GM23338 (cell line): ENCODE results near the gene TEX53. TPM values are rescaled to one million over a fixed set of nuclear protein-coding genes. Genes with fewer than 3 reads are reported as not detected.

Experiments used
- ATAC-seq: fragments of 200-7000 bp; cut with Tn5 transposase; 3 replicates; pipeline ENCODE4 v1.9.1; 2020
- DNase-seq: peaks from one replicate; pipeline ENCODE4 v3.0.0-alpha.2; 2015; ENCODE audit warnings: low spot score
- H2AFZ ChIP-seq: fragments of 200-600 bp; sonication (generic); 2 replicates; pipeline ENCODE4 v1.8.0; 2016; ENCODE audit warnings: antibody characterized with exemption, mild to moderate bottlenecking, moderate library complexity
- H3F3A ChIP-seq: fragments of 200-600 bp; sonication (generic); replicated peaks from 2 replicates; pipeline ENCODE4 v1.8.0; 2017; ENCODE audit warnings: antibody characterized with exemption, mixed run types, low read depth
- H3K27ac ChIP-seq: fragments of 200-600 bp; sonication (generic); 2 replicates; pipeline ENCODE4 v1.6.1; 2016; ENCODE audit warnings: low read depth
- H3K27me3 ChIP-seq: fragments of 200-600 bp; sonication (generic); 2 replicates; pipeline ENCODE4 v1.8.0; 2016; ENCODE audit warnings: mild to moderate bottlenecking, mixed run types, moderate library complexity; ENCODE audit not compliant: insufficient read depth
- H3K36me3 ChIP-seq: fragments of 200-600 bp; sonication (generic); 2 replicates; pipeline ENCODE4 v1.8.0; 2016; ENCODE audit warnings: mild to moderate bottlenecking; ENCODE audit not compliant: insufficient read depth
- H3K4me1 ChIP-seq: fragments of 200-600 bp; sonication (generic); 2 replicates; pipeline ENCODE4 v1.8.0; 2016; ENCODE audit warnings: mild to moderate bottlenecking, moderate library complexity; ENCODE audit not compliant: insufficient read depth
- H3K4me2 ChIP-seq: fragments of 200-600 bp; sonication (generic); 2 replicates; pipeline ENCODE4 v1.7.1; 2017; ENCODE audit warnings: mixed run types
- H3K4me3 ChIP-seq: fragments of 200-600 bp; sonication (generic); 2 replicates; pipeline ENCODE4 v1.6.1; 2016; ENCODE audit warnings: mixed run types
- H3K79me2 ChIP-seq: fragments of 200-600 bp; sonication (generic); replicated peaks from 2 replicates; pipeline ENCODE4 v1.8.0; 2017; ENCODE audit warnings: mild to moderate bottlenecking; ENCODE audit not compliant: insufficient read depth
- H3K9me2 ChIP-seq: fragments of 200-600 bp; sonication (generic); 2 replicates; pipeline ENCODE4 v1.8.0; 2017; ENCODE audit not compliant: insufficient read depth
- H4K20me1 ChIP-seq: fragments of 200-600 bp; sonication (generic); replicated peaks from 2 replicates; pipeline ENCODE4 v1.8.0; 2017; ENCODE audit warnings: mild to moderate bottlenecking; ENCODE audit not compliant: insufficient read depth
- H3K27ac Mint-ChIP-seq: 2 replicates; pipeline ENCODE4 v1.8.0; 2020; ENCODE audit warnings: inconsistent platforms, mild to moderate bottlenecking, moderate library complexity, mixed read lengths
- H3K27me3 Mint-ChIP-seq: 3 replicates; pipeline ENCODE4 v1.8.0; 2022; ENCODE audit warnings: low read depth, mild to moderate bottlenecking, moderate library complexity, mixed read lengths, inconsistent platforms; ENCODE audit not compliant: insufficient read depth, poor library complexity
- H3K36me3 Mint-ChIP-seq: 3 replicates; pipeline ENCODE4 v1.8.0; 2021; ENCODE audit warnings: low read depth, mild to moderate bottlenecking, inconsistent platforms, moderate library complexity, mixed read lengths
- H3K4me1 Mint-ChIP-seq: 3 replicates; pipeline ENCODE4 v1.8.0; 2020; ENCODE audit warnings: mild to moderate bottlenecking, inconsistent platforms, mixed read lengths
- H3K4me3 Mint-ChIP-seq: 3 replicates; pipeline ENCODE4 v1.8.0; 2021; ENCODE audit warnings: moderate library complexity, mild to moderate bottlenecking, inconsistent platforms, mixed read lengths
- H3K9me3 Mint-ChIP-seq: 3 replicates; pipeline ENCODE4 v1.8.0; 2020; ENCODE audit warnings: moderate library complexity, mild to moderate bottlenecking, inconsistent platforms, mixed read lengths
- CREB1 ChIP-seq: fragments of 250-450 bp; sonication (Bioruptor Pico); IDR thresholded peaks from 2 replicates; pipeline ENCODE4 v1.5.0; 2020; ENCODE audit warnings: low read depth, mild to moderate bottlenecking, moderate library complexity
- EZH2phosphoT487 ChIP-seq: fragments of 200-600 bp; sonication (generic); IDR thresholded peaks from one replicate; pipeline ENCODE4 v1.8.1; 2018; ENCODE audit warnings: antibody characterized with exemption; ENCODE audit not compliant: unreplicated experiment
- JUNB ChIP-seq: IDR thresholded peaks from one replicate; pipeline ENCODE4 v1.6.1; 2016; ENCODE audit warnings: antibody characterized with exemption; ENCODE audit not compliant: unreplicated experiment
- NANOG ChIP-seq: IDR thresholded peaks from 2 replicates; pipeline ENCODE4 v1.6.1; 2016; ENCODE audit warnings: antibody characterized with exemption, borderline replicate concordance
- POLR2AphosphoS5 ChIP-seq: IDR thresholded peaks from 2 replicates; pipeline ENCODE4 v1.6.1; 2016; ENCODE audit warnings: antibody characterized with exemption, low read depth
- STAT1 ChIP-seq: IDR thresholded peaks from one replicate; pipeline ENCODE4 v1.6.1; 2016; ENCODE audit warnings: antibody characterized with exemption; ENCODE audit not compliant: unreplicated experiment
- ZNF114 ChIP-seq: fragments of 250-450 bp; sonication (Bioruptor Pico); IDR thresholded peaks from 2 replicates; pipeline ENCODE4 v1.5.0; 2020; ENCODE audit warnings: mild to moderate bottlenecking, moderate library complexity
- ZNF331 ChIP-seq: fragments of 250-450 bp; sonication (Bioruptor Pico); IDR thresholded peaks from 2 replicates; pipeline ENCODE4 v1.5.0; 2020; ENCODE audit warnings: low read depth, mild to moderate bottlenecking, moderate library complexity
- polyA plus RNA-seq: library from polyadenylated mRNA; unstranded; fragments of >200 nt; fragmentation: Nextera tagmentation; extraction: Ambion mirVana; gene quantifications from 2 replicates; pipeline ENCODE4 v1.2.1, GENCODE V29; 2016
- total RNA-seq: library from RNA; depleted of rRNA; stranded (reverse); fragments of >200 nt; shearing (Covaris generic); gene quantifications from 2 replicates; pipeline ENCODE4 v1.2.3, GENCODE V29; 2014
- TF ChIP-seq, protein P1 (sequence below): fragments of 250-450 bp; sonication (Bioruptor Pico); IDR thresholded peaks from 2 replicates; pipeline ENCODE4 v1.5.0; 2020; ENCODE audit warnings: mild to moderate bottlenecking, moderate library complexity
- TF ChIP-seq, protein P2 (sequence below): IDR thresholded peaks from one replicate; pipeline ENCODE4 v1.6.1; 2018; ENCODE audit warnings: antibody characterized with exemption; ENCODE audit not compliant: unreplicated experiment
- TF ChIP-seq, protein P3 (sequence below): IDR thresholded peaks from 2 replicates; pipeline ENCODE4 v1.6.1; 2016; ENCODE audit warnings: antibody characterized with exemption
- TF ChIP-seq, protein P4 (sequence below), 2 experiments: fragments of 200-600 bp in 1 of 2; sonication (generic) in 1 of 2; conservative IDR thresholded peaks; 2 replicates each; pipeline versions ENCODE4 v1.5.1 to v1.6.1; 2016 to 2017; ENCODE audit warnings: antibody characterized with exemption in 2 of 2, low read depth in 2 of 2, mild to moderate bottlenecking in 2 of 2, moderate library complexity in 1 of 2

The TEX53 gene
- total and polyA plus RNA-seq, 2 experiments from 2014 or later: not detected

DNA sequence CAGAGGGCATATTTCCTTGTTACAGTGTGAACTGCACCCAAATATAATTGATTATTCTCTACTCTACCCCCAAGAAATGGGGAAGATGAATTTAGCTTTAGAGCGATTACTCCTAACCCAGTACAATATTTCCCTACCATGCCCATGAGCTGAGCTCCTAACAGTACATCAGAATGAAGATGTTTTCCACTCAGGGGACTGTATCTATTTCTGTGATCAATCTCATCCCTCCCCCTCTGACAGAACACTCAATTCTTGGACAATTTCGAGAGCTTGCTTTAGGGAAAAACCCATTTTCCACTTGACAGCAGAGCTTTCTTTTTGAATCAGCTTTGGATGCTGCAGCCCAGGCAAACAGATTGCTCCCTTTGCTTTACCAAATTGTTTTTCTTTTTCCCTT, 49.1 kb upstream of the TEX53 start (continued):
- TF ChIP-seq, protein P1, sequence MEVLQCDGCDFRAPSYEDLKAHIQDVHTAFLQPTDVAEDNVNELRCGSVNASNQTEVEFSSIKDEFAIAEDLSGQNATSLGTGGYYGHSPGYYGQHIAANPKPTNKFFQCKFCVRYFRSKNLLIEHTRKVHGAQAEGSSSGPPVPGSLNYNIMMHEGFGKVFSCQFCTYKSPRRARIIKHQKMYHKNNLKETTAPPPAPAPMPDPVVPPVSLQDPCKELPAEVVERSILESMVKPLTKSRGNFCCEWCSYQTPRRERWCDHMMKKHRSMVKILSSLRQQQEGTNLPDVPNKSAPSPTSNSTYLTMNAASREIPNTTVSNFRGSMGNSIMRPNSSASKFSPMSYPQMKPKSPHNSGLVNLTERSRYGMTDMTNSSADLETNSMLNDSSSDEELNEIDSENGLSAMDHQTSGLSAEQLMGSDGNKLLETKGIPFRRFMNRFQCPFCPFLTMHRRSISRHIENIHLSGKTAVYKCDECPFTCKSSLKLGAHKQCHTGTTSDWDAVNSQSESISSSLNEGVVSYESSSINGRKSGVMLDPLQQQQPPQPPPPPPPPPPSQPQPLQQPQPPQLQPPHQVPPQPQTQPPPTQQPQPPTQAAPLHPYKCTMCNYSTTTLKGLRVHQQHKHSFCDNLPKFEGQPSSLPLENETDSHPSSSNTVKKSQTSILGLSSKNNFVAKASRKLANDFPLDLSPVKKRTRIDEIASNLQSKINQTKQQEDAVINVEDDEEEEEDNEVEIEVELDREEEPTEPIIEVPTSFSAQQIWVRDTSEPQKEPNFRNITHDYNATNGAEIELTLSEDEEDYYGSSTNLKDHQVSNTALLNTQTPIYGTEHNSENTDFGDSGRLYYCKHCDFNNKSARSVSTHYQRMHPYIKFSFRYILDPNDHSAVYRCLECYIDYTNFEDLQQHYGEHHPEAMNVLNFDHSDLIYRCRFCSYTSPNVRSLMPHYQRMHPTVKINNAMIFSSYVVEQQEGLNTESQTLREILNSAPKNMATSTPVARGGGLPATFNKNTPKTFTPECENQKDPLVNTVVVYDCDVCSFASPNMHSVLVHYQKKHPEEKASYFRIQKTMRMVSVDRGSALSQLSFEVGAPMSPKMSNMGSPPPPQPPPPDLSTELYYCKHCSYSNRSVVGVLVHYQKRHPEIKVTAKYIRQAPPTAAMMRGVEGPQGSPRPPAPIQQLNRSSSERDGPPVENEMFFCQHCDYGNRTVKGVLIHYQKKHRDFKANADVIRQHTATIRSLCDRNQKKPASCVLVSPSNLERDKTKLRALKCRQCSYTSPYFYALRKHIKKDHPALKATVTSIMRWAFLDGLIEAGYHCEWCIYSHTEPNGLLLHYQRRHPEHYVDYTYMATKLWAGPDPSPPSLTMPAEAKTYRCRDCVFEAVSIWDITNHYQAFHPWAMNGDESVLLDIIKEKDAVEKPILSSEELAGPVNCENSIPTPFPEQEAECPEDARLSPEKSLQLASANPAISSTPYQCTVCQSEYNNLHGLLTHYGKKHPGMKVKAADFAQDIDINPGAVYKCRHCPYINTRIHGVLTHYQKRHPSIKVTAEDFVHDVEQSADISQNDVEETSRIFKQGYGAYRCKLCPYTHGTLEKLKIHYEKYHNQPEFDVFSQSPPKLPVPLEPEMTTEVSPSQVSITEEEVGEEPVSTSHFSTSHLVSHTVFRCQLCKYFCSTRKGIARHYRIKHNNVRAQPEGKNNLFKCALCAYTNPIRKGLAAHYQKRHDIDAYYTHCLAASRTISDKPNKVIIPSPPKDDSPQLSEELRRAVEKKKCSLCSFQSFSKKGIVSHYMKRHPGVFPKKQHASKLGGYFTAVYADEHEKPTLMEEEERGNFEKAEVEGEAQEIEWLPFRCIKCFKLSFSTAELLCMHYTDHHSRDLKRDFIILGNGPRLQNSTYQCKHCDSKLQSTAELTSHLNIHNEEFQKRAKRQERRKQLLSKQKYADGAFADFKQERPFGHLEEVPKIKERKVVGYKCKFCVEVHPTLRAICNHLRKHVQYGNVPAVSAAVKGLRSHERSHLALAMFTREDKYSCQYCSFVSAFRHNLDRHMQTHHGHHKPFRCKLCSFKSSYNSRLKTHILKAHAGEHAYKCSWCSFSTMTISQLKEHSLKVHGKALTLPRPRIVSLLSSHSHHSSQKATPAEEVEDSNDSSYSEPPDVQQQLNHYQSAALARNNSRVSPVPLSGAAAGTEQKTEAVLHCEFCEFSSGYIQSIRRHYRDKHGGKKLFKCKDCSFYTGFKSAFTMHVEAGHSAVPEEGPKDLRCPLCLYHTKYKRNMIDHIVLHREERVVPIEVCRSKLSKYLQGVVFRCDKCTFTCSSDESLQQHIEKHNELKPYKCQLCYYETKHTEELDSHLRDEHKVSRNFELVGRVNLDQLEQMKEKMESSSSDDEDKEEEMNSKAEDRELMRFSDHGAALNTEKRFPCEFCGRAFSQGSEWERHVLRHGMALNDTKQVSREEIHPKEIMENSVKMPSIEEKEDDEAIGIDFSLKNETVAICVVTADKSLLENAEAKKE (CRISPR knock-in tag): no peak

DNA sequence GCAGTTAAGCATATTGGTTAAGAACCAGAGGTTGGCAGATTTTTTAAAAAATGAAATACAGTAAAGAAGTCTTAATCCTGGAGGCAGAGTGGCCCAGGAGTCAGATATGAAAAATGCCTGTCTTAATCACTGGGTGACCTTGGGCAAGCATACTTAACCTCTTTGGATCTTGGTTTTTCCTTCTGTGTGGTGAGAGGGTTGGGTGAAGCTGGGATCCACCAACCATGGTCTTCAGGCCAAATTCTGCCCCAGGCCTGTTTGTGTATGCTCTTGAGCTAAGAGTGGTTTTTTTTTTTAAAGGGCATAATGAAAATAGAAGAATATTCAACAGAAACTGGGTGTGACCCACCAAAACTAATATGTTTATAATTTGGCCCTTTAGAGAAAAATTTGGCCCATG, 44.4 kb upstream of the TEX53 start:
- H3K27ac Mint-ChIP-seq: no peak overlapping the region
- no peak overlapping the region for H3K4me3 Mint-ChIP-seq
- TF ChIP-seq, protein P2, sequence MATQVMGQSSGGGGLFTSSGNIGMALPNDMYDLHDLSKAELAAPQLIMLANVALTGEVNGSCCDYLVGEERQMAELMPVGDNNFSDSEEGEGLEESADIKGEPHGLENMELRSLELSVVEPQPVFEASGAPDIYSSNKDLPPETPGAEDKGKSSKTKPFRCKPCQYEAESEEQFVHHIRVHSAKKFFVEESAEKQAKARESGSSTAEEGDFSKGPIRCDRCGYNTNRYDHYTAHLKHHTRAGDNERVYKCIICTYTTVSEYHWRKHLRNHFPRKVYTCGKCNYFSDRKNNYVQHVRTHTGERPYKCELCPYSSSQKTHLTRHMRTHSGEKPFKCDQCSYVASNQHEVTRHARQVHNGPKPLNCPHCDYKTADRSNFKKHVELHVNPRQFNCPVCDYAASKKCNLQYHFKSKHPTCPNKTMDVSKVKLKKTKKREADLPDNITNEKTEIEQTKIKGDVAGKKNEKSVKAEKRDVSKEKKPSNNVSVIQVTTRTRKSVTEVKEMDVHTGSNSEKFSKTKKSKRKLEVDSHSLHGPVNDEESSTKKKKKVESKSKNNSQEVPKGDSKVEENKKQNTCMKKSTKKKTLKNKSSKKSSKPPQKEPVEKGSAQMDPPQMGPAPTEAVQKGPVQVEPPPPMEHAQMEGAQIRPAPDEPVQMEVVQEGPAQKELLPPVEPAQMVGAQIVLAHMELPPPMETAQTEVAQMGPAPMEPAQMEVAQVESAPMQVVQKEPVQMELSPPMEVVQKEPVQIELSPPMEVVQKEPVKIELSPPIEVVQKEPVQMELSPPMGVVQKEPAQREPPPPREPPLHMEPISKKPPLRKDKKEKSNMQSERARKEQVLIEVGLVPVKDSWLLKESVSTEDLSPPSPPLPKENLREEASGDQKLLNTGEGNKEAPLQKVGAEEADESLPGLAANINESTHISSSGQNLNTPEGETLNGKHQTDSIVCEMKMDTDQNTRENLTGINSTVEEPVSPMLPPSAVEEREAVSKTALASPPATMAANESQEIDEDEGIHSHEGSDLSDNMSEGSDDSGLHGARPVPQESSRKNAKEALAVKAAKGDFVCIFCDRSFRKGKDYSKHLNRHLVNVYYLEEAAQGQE: no peak
- TF ChIP-seq CREB1 (CRISPR knock-in tag) (no peak), EZH2phosphoT487 (no peak), STAT1 (no peak), JUNB (no peak), POLR2AphosphoS5 (no peak), ZNF331 (CRISPR knock-in tag) (no peak), ZNF114 (CRISPR knock-in tag) (no peak), NANOG (no peak)
- TF ChIP-seq, protein P3, sequence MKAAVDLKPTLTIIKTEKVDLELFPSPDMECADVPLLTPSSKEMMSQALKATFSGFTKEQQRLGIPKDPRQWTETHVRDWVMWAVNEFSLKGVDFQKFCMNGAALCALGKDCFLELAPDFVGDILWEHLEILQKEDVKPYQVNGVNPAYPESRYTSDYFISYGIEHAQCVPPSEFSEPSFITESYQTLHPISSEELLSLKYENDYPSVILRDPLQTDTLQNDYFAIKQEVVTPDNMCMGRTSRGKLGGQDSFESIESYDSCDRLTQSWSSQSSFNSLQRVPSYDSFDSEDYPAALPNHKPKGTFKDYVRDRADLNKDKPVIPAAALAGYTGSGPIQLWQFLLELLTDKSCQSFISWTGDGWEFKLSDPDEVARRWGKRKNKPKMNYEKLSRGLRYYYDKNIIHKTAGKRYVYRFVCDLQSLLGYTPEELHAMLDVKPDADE: no peak
- TF ChIP-seq, protein P4, sequence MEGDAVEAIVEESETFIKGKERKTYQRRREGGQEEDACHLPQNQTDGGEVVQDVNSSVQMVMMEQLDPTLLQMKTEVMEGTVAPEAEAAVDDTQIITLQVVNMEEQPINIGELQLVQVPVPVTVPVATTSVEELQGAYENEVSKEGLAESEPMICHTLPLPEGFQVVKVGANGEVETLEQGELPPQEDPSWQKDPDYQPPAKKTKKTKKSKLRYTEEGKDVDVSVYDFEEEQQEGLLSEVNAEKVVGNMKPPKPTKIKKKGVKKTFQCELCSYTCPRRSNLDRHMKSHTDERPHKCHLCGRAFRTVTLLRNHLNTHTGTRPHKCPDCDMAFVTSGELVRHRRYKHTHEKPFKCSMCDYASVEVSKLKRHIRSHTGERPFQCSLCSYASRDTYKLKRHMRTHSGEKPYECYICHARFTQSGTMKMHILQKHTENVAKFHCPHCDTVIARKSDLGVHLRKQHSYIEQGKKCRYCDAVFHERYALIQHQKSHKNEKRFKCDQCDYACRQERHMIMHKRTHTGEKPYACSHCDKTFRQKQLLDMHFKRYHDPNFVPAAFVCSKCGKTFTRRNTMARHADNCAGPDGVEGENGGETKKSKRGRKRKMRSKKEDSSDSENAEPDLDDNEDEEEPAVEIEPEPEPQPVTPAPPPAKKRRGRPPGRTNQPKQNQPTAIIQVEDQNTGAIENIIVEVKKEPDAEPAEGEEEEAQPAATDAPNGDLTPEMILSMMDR (conservative IDR thresholded peaks at IDR 0.05; ENCODE audit: low read depth in 2 of 2): no peak

More for the DNA sequence above, 44.4 kb upstream of the TEX53 start:
- Histone ChIP-seq H3K79me2 (no peaks in the 10 kb centered on the region), H3K27ac (no peak overlapping the region), H3K9me2 (no peaks in the 10 kb centered on the region), H3K27me3 (no peaks in the 10 kb centered on the region), H3F3A (no peaks in the 10 kb centered on the region), H3K4me2 (no peak overlapping the region), H3K4me3 (no peak overlapping the region), H4K20me1 (no peaks in the 10 kb centered on the region), H3K36me3 (no peaks in the 10 kb centered on the region), H3K4me1 (no peaks in the 10 kb centered on the region), H2AFZ (no peak overlapping the region)
- ATAC-seq (no peak), DNase-seq (no peak)
- Mint-ChIP-seq H3K36me3 (no peaks in the 10 kb centered on the region), H3K9me3 (no peaks in the 10 kb centered on the region), H3K4me1 (peaks cover 6% of the 10 kb centered on the region; the same call in 1 of the 3 replicates), H3K27me3 (peaks cover 4% of the 10 kb centered on the region)
